HCT116 (cell line): ENCODE results near the gene SLC50A1.

Source experiments
- EZH2 ChIP-seq: fragments of 200-600 bp; sonication (generic); IDR thresholded peaks from 2 replicates; pipeline ENCODE4 v1.6.1; 2017; ENCODE audit warnings: antibody characterized with exemption, mixed run types
- EZH2phosphoT487 ChIP-seq: fragments of 200-600 bp; IDR thresholded peaks from 2 replicates; pipeline ENCODE4 v1.6.1; 2018; ENCODE audit warnings: antibody characterized with exemption, borderline replicate concordance
- POLR2A ChIP-seq: IDR thresholded peaks from 2 replicates; pipeline ENCODE4 v1.7.0; 2011; ENCODE audit warnings: borderline replicate concordance; ENCODE audit not compliant: insufficient read depth, insufficient read length; ENCODE audit errors: extremely low read depth
- POLR2AphosphoS5 ChIP-seq: IDR thresholded peaks from 2 replicates; pipeline ENCODE4 v1.6.1; 2011; ENCODE audit warnings: mild to moderate bottlenecking, low read depth, low read length, moderate library complexity
- SP1 ChIP-seq: IDR thresholded peaks from 2 replicates; pipeline ENCODE4 v1.6.1; 2012; ENCODE audit warnings: low read depth
- YY1 ChIP-seq: IDR thresholded peaks from 2 replicates; pipeline ENCODE4 v1.6.1; 2011; ENCODE audit warnings: low read length, low read depth, moderate library complexity, mild to moderate bottlenecking; ENCODE audit not compliant: insufficient replicate concordance; ENCODE audit errors: extremely low read depth
- ZFX ChIP-seq: fragments of 450-650 bp; IDR thresholded peaks from 2 replicates; pipeline ENCODE4 v1.6.1; 2017
- TF ChIP-seq, protein P1 (sequence below): IDR thresholded peaks from 2 replicates; pipeline ENCODE4 v1.6.1; 2012
- TF ChIP-seq, protein P2 (sequence below), 3 experiments: fragments of 200-600 bp in 1 of 3; sonication (generic) in 1 of 3; IDR thresholded peaks in 2 of 3; conservative IDR thresholded peaks in 1 of 3; 2 replicates each; pipeline ENCODE4 v1.5.1; 2012 to 2017; ENCODE audit warnings: low read depth in 2 of 3, low read length in 2 of 3, antibody characterized with exemption in 1 of 3, borderline replicate concordance in 1 of 3, control low read depth in 1 of 3, mild to moderate bottlenecking in 1 of 3, mixed read lengths in 1 of 3, mixed run types in 1 of 3, moderate library complexity in 1 of 3; ENCODE audit not compliant: insufficient read depth in 1 of 3

DNA sequence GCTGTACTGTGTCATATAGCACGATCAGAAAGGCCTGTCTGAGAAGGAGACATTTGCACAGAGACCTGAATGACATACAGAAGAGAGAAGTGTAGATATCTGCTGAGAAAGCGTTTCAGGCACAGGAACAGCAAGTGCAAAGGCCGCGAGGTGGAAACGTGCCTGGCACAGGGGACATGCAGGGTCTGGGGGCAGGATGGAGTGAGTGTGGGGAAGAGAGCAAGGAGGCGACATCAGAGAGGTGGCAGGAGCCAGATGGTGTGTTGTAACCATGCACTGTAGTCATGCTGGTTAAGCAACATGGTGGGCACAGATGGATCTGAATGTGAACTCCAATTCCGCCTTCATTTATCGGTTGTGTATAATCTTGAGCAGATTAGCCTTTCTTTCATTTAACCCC, 24.5 kb downstream of the SLC50A1 start:
- TF ChIP-seq YY1 (no peak), EZH2 (no peak), POLR2AphosphoS5 (no peak), ZFX (no peak), POLR2A (no peak), EZH2phosphoT487 (no peak), SP1 (no peak)
- TF ChIP-seq, protein P1, sequence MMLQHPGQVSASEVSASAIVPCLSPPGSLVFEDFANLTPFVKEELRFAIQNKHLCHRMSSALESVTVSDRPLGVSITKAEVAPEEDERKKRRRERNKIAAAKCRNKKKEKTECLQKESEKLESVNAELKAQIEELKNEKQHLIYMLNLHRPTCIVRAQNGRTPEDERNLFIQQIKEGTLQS, result no peak
- TF ChIP-seq, protein P2, sequence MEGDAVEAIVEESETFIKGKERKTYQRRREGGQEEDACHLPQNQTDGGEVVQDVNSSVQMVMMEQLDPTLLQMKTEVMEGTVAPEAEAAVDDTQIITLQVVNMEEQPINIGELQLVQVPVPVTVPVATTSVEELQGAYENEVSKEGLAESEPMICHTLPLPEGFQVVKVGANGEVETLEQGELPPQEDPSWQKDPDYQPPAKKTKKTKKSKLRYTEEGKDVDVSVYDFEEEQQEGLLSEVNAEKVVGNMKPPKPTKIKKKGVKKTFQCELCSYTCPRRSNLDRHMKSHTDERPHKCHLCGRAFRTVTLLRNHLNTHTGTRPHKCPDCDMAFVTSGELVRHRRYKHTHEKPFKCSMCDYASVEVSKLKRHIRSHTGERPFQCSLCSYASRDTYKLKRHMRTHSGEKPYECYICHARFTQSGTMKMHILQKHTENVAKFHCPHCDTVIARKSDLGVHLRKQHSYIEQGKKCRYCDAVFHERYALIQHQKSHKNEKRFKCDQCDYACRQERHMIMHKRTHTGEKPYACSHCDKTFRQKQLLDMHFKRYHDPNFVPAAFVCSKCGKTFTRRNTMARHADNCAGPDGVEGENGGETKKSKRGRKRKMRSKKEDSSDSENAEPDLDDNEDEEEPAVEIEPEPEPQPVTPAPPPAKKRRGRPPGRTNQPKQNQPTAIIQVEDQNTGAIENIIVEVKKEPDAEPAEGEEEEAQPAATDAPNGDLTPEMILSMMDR (IDR thresholded peaks at IDR 0.05 in 2 of 3, conservative IDR thresholded peaks at IDR 0.05 in 1 of 3; ENCODE audit: borderline replicate concordance in 1 of 3, insufficient read depth in 1 of 3, low read depth in 2 of 3, low read length in 2 of 3), result no peak
